NOMO-1 (cell line): ENCODE measurements around the gene KRTAP5-7.

Experiments
- DNase-seq, 2 experiments: peaks; one replicate each; lab custom pipeline; 2025; ENCODE audit not compliant: unreplicated experiment in 2 of 2; lab: John Stamatoyannopoulos, UW

The KRTAP5-7 gene

DNA sequence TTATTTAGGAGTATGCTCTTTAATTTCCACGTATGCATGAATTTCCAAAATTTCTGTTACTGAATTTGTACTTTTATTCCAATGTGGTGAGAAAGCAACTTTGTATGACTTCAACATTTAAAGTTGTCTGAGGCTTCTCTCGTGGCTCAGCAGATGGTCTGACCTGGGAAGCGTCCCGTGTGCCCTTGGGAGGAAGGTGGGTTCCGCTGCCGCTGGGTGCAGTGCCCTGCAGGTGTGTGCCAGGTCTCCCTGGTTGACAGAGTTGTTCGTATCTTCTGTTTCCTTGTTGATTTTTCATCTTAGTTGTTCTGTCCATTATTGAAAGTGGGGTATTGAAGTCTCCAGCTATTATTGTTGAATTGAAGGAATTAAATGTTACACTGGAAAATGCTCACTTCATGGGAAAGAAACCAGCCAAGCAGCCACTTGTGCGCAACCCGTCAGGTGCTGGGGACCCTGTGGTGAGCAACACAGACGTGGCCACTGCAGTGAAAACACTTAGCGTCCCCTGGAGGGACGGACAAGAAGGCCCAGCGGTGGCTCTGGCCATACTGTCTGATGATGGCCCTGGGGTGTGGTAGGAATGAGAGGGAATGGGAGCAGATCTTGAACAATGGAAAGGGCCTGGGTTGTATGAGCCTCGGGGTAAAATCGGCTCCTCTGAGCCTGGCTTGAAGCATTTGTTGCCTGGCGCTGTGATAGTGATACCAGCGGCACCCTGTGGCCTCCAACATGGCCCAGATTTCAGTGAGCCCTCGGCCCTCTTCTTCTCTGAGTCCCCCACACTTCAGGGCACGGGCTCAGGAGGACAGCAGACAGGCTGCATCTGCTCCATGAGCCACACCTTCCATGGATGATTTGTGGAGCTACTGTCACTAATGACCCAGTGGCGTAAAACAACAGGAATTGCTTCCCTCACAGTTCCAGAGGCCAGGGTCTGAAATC, 31.5 kb upstream of the KRTAP5-7 start:
- no peak for DNase-seq

- no peak for DNase-seq
These were observed 30.6 kb upstream of the KRTAP5-7 start for GRCh38 chr11:71496421-71496820.

DNA sequence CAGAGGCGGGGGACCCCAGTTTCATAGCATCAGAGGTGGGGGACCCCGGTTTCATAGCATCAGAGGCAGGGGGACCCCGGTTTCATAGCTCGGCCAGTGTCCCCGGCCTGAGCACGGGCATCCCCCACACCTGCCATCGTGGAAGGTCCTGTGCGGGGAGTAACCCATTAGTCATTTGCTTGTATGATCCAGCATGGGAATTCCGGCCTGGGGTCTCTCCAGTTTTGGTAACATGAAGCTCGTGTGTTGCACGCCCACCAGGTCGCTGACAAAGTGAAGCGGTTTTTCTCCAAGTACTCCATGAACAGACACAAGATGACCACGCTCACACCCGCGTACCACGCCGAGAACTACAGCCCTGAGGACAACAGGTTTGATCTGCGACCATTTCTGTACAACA, 29.0 kb upstream of the KRTAP5-7 start:
- DNase-seq = no peak

GRCh38 chr11:71499125-71499524, 27.9 kb upstream of the KRTAP5-7 start:
- DNase-seq = no peak

- DNase-seq = no peak
These were observed 27.5 kb upstream of the KRTAP5-7 start for GRCh38 chr11:71499546-71499945.

DNA sequence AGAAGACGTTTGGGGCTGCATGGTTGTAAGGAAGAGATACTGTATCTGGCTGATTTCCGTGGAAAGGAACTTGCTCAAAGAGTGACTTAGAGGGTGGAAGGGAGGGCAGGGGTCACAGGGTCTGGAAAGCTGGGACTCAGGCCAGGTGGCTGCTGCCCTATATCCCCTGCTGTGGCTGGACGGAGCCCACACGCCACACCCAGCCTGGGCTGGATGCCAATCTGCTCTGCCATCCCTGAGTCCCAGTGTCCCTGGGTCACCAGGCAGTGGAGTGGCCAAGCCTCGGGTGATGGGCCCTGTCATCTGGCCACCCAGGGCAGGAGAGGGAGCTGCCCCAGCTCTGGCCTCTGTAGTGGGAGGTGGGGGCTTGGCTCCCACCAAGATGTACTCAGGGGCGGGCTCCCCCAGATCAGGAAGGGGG, 26.5 kb upstream of the KRTAP5-7 start:
- no peak for DNase-seq

DNA sequence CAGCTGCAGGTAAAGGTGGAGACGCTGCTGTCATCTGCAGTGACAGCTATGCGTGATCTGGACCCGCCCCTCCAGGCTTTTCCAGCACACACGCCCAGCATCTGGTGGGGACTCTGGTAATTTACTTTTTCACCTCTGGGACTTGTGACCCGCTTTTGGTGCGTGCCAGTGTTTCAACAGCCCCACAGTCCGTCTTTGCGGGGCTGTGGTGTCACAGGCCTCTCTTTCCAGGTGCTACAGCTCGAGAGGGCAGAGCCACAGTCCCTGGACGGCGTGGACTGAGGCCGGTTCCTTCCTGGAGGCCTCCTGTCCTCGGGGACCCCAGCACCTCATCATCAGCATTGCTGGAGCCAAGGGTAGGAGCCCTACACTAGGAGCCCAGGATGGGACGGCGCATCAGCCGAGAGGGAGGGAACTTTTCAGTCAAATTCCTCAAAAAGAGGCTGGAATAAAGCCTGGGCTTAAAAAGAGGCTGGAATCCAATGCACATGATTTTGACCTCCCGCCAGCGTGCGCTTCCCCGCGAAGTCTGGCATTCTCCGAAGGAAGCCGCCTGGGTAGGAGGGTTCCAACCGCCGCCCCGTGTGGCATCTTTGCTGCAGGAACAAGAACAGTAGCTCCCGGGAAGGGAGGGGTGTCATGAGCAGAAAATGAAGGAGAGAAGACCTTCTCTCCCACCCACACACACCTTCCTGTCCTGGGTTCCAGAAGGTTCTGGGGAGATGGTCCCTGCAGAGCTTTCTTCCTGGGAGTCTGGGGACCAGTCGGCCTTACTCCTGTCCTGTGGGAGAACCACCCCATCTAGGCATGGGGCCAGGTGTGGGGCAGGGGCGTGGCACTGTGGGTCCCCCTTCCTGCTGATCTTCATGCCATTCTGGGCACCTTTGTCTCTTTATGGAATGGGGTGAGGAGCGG, 25.7 kb upstream of the KRTAP5-7 start:
- no peak for DNase-seq

- no peak for DNase-seq
These were observed 25.0 kb upstream of the KRTAP5-7 start for GRCh38 chr11:71502026-71502425.

GRCh38 chr11:71502871-71503435, 24.1 kb upstream of the KRTAP5-7 start:
- DNase-seq = no peak

- no peak for DNase-seq
These were observed 22.5 kb upstream of the KRTAP5-7 start for GRCh38 chr11:71504531-71504930.

- DNase-seq = no peak
These were observed 22.1 kb upstream of the KRTAP5-7 start for GRCh38 chr11:71505001-71505400.

DNA sequence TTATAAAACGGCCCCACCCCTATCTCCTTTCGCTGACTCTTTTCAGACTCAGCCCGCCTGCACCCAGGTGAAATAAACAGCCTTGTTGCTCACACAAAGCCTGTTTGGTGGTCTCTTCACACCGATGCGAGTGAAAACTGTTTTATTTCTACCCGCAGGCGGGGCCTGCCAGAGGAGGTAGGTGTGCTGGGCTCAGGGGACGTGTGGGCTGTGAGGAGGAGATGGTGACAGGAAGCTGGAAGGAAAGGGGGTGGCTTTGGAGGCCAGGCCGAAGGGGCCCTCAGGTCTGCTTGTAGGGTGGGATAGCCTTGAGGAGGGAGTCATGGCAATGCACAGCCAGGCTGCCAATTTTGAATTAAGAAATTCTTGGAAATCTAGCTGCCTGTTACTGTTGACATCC, 21.3 kb upstream of the KRTAP5-7 start:
- no peak for DNase-seq

GRCh38 chr11:71507102-71507501, 20.0 kb upstream of the KRTAP5-7 start:
- no peak for DNase-seq

DNA sequence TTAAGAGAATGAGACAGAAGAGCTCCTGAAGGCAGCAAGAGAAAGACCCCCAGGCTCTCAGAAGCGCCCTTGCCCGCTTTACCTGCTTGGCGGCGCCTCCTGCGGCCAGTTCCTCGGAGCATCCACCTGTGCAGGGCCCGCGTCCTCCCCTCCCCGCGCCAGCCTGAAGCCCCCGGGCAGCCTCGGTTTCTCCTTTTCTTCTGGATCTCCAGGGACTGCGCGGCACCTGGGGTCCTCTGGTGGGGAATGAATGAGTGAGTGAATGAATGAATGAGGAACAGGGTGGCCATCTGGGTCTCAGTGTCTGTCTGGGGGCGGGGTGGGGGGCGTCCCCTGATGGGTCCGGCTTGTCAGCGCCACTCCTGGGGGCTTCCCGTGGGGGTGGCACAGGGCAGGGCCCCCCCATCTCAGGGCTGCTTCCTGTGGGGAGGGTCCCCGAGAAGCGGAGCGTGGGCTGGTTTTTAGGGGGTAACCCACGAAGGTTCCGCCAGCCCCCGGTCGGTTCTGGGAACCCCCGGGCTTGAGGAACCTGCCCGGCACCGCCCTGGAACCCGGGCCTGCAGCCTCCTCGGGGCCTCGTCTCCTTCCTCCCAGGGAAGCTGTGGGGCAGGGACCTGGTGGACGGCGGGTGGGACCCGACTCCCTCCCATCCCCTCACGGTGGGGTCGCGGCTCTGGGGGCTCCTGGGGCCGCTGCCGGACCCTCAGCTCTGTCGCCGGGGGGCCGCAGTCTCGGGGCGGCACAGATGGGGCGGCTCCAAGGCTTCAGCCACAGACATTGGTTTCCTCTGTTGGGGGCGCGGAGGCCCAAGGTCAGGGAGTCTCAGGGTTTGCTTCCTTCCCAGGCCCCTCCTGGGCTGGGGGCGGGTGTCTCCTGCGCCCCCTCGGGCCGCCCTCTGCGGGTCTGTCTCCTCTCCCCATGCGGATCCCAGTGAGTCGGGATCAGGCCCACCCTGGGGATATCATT, 8.3 kb upstream of the KRTAP5-7 start:
- DNase-seq = no peak

DNA sequence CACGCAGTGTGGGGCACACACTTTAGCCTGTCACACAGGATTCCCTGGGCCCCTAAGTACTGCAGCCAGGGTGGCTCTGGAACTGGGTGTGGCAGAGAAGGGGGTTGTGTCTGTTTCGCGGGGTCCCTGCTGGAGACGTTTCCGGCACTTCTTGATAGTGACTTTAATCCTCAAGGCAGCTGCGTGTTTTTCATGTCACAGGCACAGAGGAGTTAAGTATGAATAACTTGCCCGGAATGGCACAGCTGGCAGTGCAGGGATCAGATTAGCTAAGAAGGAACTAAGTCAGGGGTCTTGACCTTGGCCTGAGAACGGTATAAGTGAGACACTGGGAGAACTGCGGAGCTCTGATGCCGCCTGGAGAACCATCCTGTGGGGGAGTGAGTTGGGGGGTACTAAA, 7.5 kb upstream of the KRTAP5-7 start:
- no peak for DNase-seq

DNA sequence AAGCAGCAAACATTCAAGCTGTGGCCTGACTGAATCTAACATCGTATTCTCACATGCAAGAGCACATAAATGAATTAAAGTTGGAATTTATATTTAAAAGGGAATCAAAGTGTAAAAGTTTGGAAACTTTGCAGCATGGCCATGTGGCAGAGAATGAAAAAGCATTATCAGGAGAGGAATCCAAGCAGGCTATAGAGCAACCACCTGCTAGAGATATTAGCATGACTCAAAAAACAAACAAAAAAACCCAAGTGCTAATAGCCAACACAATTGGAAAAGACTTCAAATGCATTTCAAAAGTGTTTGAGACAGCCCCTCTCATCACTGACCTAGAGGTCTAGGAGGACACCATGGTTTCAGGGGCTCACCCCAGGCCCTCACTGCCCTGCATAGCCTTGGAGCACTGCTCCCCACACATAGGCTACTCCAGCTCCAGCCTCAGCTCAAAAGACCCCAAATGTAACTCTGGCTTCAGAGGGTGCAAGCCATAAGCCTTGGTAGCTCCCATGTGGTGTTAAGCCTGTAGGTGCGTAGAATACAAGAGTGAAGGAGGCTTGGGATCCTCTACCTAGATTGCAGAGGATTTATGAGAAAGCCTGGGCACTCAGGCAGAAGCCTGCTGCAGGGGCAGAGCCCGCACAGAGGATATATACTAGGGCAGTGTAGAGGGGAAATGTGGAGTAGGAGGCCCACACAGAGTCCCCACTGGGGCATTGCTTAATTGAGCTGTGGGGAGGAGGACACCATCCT, 1.7 kb upstream of the KRTAP5-7 start:
- no peak for DNase-seq

DNA sequence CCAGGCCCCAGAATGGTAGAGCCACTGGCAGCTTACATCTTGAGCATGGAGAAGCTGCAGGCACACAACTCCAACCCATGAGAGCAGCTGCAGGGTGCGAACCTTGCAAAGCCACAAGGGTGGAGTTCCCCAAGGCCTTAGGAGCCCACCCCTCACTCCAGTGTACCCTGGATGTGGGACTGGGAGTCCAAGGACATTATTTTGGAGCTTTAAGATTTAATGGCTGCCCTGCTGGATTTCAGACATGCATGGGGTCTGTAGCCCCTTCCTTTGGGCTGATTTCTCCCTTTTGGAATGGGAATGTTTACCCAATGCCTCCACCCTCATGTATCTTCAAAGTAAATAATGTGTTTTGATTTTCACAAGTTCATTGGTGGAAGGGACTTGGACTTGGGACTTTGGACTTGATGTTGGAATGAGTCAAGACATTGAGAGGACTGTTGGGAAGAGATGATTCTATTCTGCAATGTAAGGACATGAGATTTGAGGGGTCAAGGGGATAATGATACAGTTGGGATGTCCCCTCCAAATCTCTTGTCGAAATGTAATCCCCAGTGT, 1.1 kb upstream of the KRTAP5-7 start:
- no peak for DNase-seq

DNA sequence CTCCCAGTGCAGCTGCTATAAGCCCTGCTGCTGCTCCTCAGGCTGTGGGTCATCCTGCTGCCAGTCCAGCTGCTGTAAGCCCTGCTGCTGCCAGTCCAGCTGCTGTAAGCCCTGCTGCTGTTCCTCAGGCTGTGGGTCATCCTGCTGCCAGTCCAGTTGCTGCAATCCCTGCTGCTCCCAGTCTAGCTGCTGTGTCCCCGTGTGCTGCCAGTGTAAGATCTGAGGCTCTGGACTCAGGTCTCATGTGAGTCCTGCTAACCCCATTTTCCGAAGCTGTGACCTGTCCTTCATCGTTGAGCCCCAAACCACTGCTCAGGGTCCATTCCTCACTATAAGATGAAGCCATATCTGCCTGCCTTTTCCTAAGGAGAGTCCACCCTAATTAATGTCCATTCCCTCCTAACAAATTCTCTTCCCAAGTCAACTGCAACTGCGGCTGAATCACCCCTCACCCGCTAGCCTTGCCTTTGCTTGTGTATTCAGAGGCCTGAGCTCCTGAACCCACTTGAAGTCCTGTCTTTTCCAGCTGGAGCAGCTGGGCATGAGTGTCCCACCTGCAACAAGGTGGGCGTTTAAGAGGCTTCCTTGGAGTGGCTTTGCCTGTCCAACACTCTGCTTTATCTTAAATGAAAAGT, 626 bp downstream of the KRTAP5-7 start:
- DNase-seq = no peak

DNA sequence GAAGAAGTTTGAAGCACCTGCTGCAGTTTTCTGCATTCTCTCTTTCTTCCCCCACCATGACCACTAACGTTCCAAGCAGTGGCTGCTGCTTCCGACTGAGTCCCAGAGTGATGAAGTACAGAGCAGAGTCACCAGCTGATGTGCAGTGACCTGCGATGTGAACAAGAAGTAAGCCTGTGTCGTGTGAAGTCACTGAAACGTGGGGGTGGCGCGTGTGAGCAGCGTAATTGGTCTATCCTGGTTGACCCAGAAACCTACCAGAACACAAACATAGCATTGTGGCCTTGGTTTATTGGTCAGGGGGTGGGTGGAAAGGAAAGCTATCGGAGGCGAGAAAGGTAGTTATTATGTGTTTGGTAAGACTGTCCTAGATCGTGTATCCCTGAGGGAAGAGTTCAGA, 3.5 kb downstream of the KRTAP5-7 start:
- DNase-seq = no peak
